ENCODE measurements around the gene BPIFB1. TPM values are rescaled to one million over a fixed set of nuclear protein-coding genes. Genes with fewer than 3 reads are reported as not detected.

BPIFB1 gene
- total and polyA plus RNA-seq, 2 of the 13 experiments (the other 11 are each of a cell fraction or from before 2014, with no cell fraction given), result 0.82 to 4.4 TPM

GRCh38 chr20:33251496-33251895 lies 31.5 kb upstream of the BPIFB1 start (continued):
- TF ChIP-seq, protein P1, sequence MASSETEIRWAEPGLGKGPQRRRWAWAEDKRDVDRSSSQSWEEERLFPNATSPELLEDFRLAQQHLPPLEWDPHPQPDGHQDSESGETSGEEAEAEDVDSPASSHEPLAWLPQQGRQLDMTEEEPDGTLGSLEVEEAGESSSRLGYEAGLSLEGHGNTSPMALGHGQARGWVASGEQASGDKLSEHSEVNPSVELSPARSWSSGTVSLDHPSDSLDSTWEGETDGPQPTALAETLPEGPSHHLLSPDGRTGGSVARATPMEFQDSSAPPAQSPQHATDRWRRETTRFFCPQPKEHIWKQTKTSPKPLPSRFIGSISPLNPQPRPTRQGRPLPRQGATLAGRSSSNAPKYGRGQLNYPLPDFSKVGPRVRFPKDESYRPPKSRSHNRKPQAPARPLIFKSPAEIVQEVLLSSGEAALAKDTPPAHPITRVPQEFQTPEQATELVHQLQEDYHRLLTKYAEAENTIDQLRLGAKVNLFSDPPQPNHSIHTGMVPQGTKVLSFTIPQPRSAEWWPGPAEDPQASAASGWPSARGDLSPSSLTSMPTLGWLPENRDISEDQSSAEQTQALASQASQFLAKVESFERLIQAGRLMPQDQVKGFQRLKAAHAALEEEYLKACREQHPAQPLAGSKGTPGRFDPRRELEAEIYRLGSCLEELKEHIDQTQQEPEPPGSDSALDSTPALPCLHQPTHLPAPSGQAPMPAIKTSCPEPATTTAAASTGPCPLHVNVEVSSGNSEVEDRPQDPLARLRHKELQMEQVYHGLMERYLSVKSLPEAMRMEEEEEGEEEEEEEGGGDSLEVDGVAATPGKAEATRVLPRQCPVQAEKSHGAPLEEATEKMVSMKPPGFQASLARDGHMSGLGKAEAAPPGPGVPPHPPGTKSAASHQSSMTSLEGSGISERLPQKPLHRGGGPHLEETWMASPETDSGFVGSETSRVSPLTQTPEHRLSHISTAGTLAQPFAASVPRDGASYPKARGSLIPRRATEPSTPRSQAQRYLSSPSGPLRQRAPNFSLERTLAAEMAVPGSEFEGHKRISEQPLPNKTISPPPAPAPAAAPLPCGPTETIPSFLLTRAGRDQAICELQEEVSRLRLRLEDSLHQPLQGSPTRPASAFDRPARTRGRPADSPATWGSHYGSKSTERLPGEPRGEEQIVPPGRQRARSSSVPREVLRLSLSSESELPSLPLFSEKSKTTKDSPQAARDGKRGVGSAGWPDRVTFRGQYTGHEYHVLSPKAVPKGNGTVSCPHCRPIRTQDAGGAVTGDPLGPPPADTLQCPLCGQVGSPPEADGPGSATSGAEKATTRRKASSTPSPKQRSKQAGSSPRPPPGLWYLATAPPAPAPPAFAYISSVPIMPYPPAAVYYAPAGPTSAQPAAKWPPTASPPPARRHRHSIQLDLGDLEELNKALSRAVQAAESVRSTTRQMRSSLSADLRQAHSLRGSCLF (CRISPR knock-in tag; IDR thresholded peaks at IDR 0.05; ENCODE audit: borderline replicate concordance), result no peak
- no peak for TF ChIP-seq TCF7 (IDR thresholded peaks at IDR 0.05; ENCODE audit: low read depth)
- no peak for TF ChIP-seq MAFG (CRISPR knock-in tag; IDR thresholded peaks at IDR 0.05)
- no peak for TF ChIP-seq GPN1 (CRISPR knock-in tag; IDR thresholded peaks at IDR 0.05; ENCODE audit: borderline replicate concordance)
- no peak for TF ChIP-seq DMTF1 (CRISPR knock-in tag; IDR thresholded peaks at IDR 0.05)
- TF ChIP-seq ZNF780A (CRISPR knock-in tag; IDR thresholded peaks at IDR 0.05), result no peak

Data from HepG2 (cell line).